ENCODE results near the gene C16orf87.

C16orf87 gene

GRCh38 chr16:46753015-46753414 is 78.0 kb downstream of the C16orf87 start:
- DNase-seq, result no peak

- DNase-seq, result no peak
These were observed 79.6 kb downstream of the C16orf87 start for GRCh38 chr16:46751381-46751780.

- no peak for DNase-seq
These were observed 81.9 kb downstream of the C16orf87 start for GRCh38 chr16:46748775-46749705.

- peak; percentile 10 for DNase-seq
These were observed 83.0 kb downstream of the C16orf87 start, which contains the start of gene MYLK3 for GRCh38 chr16:46747777-46748651. MYLK3 (minus strand) TSS chr16:46748344; CDS start chr16:46748193, 151 bp downstream.

- DNase-seq, result no peak
These were observed 83.9 kb downstream of the C16orf87 start for GRCh38 chr16:46746821-46747776.

Data from fibroblast of skin of back (primary cell).